WTC11 (cell line): Measurements from ENCODE around the gene PTPN13.

ENCODE experiments used
- ATF3 ChIP-seq: sonication (generic); formaldehyde crosslinking; conservative IDR thresholded peaks from 2 replicates; pipeline ENCODE4 v1.8.1; 2022; ENCODE audit warnings: mild to moderate bottlenecking, missing genetic modification reagents
- ATF6 ChIP-seq: sonication (generic); formaldehyde crosslinking; IDR thresholded peaks from 2 replicates; pipeline ENCODE4 v1.8.1; 2023; ENCODE audit warnings: mild to moderate bottlenecking, missing genetic modification reagents
- ESRRA ChIP-seq: sonication (generic); formaldehyde crosslinking; IDR thresholded peaks from 2 replicates; pipeline ENCODE4 v1.8.1; 2022; ENCODE audit warnings: mild to moderate bottlenecking, missing genetic modification reagents, borderline replicate concordance
- FOXK1 ChIP-seq: sonication (generic); formaldehyde crosslinking; IDR thresholded peaks from 2 replicates; pipeline ENCODE4 v1.8.0; 2022; ENCODE audit warnings: mild to moderate bottlenecking, moderate library complexity, missing genetic modification reagents
- JUN ChIP-seq: sonication (generic); formaldehyde crosslinking; IDR thresholded peaks from 2 replicates; pipeline ENCODE4 v1.8.0; 2023; ENCODE audit warnings: mild to moderate bottlenecking, missing genetic modification reagents
- MXD4 ChIP-seq: fragments of 250-450 bp; sonication (Bioruptor Pico); IDR thresholded peaks from 2 replicates; pipeline ENCODE4 v1.8.0; 2021; ENCODE audit warnings: mild to moderate bottlenecking, moderate library complexity, borderline replicate concordance
- SP1 ChIP-seq: sonication (generic); formaldehyde crosslinking; conservative IDR thresholded peaks from 2 replicates; pipeline ENCODE4 v1.8.1; 2022; ENCODE audit warnings: missing genetic modification reagents
- TCF7 ChIP-seq: sonication (generic); formaldehyde crosslinking; IDR thresholded peaks from 2 replicates; pipeline ENCODE4 v1.8.0; 2022; ENCODE audit warnings: mild to moderate bottlenecking, low read depth, missing genetic modification reagents, moderate library complexity
- USF2 ChIP-seq: sonication (generic); formaldehyde crosslinking; IDR thresholded peaks from 2 replicates; pipeline ENCODE4 v1.8.1; 2023; ENCODE audit warnings: mild to moderate bottlenecking, missing genetic modification reagents, moderate library complexity
- ZNF121 ChIP-seq: sonication (generic); formaldehyde crosslinking; IDR thresholded peaks from 2 replicates; pipeline ENCODE4 v1.8.0; 2023; ENCODE audit warnings: missing genetic modification reagents
- TF ChIP-seq, protein P1 (sequence below): fragments of 200-600 bp; IDR thresholded peaks from 2 replicates; pipeline ENCODE4 v1.8.0; 2022; ENCODE audit warnings: antibody characterized with exemption
- TF ChIP-seq, protein P2 (sequence below): sonication (generic); formaldehyde crosslinking; IDR thresholded peaks from 2 replicates; pipeline ENCODE4 v1.8.0; 2022; ENCODE audit warnings: mild to moderate bottlenecking, missing genetic modification reagents

GRCh38 chr4:86615501-86615900 lies 21.4 kb downstream of the PTPN13 start:
- no peak for TF ChIP-seq MXD4 (CRISPR knock-in tag)
- TF ChIP-seq, protein P1, sequence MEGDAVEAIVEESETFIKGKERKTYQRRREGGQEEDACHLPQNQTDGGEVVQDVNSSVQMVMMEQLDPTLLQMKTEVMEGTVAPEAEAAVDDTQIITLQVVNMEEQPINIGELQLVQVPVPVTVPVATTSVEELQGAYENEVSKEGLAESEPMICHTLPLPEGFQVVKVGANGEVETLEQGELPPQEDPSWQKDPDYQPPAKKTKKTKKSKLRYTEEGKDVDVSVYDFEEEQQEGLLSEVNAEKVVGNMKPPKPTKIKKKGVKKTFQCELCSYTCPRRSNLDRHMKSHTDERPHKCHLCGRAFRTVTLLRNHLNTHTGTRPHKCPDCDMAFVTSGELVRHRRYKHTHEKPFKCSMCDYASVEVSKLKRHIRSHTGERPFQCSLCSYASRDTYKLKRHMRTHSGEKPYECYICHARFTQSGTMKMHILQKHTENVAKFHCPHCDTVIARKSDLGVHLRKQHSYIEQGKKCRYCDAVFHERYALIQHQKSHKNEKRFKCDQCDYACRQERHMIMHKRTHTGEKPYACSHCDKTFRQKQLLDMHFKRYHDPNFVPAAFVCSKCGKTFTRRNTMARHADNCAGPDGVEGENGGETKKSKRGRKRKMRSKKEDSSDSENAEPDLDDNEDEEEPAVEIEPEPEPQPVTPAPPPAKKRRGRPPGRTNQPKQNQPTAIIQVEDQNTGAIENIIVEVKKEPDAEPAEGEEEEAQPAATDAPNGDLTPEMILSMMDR = no peak
- no peak for TF ChIP-seq ESRRA
- TF ChIP-seq ATF6 (CRISPR knock-in tag) = no peak
- no peak for TF ChIP-seq ATF3
- TF ChIP-seq JUN (CRISPR knock-in tag) = no peak
- TF ChIP-seq FOXK1 (CRISPR knock-in tag) = no peak
- TF ChIP-seq ZNF121 (CRISPR knock-in tag) = no peak
- no peak for TF ChIP-seq TCF7 (CRISPR knock-in tag)
- TF ChIP-seq USF2 (CRISPR knock-in tag) = no peak
- TF ChIP-seq, protein P2, sequence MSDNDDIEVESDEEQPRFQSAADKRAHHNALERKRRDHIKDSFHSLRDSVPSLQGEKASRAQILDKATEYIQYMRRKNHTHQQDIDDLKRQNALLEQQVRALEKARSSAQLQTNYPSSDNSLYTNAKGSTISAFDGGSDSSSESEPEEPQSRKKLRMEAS (CRISPR knock-in tag) = no peak
- no peak for TF ChIP-seq SP1 (CRISPR knock-in tag)
